Raji (cell line): Measurements from ENCODE around the gene CYB561.

Source experiments
- POLR2A ChIP-seq: IDR thresholded peaks from 2 replicates; pipeline ENCODE4 v1.6.1; 2011; ENCODE audit warnings: low read depth, low read length, control low read depth; ENCODE audit not compliant: insufficient read depth

Gene CYB561

DNA sequence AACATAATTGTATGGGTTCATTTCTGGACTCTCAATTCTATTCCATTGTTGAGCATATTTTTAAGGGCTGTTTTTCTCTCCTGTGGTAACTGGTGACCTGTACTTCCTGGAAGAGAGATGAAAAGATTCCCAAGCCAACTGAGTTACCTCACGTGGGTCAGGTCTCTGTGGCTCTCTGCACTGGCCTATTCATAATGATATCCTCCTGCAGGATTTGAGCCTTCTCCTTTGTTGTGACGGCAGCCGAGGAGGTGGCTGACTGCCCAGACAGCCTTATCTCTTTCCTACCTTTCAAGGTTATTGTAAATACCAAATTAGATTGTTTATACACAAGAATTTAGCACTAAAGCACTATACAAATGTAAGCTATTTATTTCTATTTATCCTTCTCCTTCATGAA, 28.1 kb upstream of the CYB561 start:
- TF ChIP-seq POLR2A: no peak

DNA sequence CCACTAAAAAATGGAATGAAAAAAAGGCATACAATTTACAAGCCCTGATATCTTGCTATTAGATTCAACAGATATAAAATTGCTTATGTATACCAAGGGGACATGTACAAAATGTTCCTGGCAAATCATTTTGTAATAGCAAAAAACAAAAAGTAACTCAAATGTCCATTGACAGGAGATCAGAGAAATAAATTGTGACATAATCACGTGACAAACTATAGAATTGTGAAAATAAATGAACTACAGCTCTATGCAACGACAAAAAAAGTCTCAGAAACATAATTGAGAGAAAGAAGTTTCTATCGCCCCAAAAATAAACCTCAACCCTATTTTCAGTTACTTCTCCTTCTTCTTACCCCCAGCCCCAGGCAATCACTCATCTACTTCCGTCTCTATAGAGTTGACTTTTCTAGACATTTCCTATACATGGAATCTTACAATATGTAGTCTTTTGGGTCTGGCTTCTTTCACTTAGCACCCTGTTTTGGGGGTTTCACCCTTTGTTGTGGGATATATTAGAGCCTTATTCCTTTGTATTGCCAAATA, 18.7 kb upstream of the CYB561 start:
- no peak for TF ChIP-seq POLR2A

DNA sequence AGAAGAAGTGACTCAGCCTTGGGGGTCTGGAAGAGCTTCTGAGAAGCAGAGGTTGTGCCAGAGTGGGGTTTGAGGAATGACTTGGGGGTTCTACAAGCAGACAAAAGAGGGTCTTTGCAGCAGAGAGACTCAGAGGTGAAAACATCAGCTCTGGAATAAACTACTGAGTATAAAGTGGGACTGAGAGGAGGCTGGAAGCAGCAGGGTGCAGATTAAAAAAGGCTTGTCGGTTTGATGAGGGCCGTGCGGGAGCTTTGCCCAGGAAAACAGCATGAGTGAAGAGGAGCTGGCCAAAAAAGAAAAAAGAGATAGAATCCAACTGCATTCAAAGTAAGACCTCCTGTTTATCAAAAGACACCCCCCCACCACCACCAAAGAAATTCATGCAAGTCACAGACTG, 17.7 kb upstream of the CYB561 start:
- TF ChIP-seq POLR2A: no peak

- no peak for TF ChIP-seq POLR2A
These were observed 13.9 kb upstream of the CYB561 start for GRCh38 chr17:63460018-63460417.

DNA sequence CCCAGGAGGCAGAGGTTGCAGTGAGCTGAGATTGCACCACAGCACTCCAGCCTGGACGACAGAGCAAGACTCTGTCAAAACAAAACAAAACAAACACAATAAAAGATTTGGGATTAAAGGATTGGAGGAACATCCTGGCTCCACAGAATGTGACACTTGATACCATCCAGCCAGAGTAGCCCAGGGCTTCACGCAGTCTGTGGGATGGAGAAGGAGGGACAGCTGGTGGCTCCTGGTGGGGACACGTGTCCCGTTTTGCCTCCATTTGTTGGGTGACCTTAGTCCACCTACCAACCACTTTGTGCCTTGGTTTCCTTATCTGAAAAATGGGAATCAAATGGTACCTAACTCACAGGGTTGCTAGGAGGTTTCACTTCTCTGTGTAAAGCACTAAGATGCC, 12.4 kb upstream of the CYB561 start:
- TF ChIP-seq POLR2A: no peak

GRCh38 chr17:63455417-63455816, 9.3 kb upstream of the CYB561 start:
- no peak for TF ChIP-seq POLR2A

DNA sequence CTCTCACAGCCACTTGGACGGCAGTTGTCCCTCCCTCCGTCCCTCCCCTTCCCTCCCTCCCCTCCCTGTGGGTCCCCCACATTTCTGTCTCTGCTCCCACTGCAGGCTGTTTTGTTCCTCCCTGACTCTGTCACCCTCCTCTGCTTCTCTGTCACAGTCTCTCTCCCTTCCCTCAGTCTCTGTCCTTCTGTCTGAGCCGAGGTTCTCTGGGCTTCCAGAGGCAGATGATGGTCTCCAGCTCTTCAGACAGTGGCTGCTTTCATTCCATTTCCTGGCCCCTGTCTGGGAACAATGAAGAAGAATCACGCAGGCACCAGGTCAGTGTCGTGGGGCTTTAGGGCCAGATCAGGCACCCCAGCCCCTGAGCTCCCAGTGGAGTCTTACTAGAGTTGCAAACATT, 8.8 kb upstream of the CYB561 start:
- TF ChIP-seq POLR2A: no peak

DNA sequence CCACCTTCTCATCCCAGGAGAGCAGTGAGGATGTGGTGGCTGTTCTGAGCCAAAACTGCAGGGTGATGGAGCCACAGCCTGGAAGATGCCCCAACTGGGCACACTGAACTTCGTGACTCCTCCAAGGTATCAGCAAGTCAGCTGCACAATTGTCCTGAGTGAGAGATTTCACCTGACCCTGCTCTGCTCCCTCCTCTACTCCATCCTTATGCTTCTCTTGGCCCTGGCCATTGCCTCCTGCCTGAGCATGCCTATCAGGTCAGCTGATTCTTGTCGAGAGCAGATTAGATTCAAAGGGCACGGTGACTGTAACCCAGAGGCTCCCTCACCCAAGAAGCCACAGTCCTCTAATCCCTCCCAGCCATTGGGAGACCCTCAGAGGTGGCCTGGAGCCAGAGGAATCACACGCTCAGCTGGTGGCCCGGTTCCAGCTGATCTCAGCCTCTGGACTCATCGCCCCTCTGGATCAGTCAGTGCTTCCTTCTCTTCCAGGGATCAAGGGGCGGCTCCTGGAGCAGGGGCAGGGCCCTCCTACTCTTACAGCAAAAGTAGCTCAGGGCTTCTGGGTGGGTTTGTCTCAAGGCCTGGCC, 7.0 kb upstream of the CYB561 start:
- no peak for TF ChIP-seq POLR2A

DNA sequence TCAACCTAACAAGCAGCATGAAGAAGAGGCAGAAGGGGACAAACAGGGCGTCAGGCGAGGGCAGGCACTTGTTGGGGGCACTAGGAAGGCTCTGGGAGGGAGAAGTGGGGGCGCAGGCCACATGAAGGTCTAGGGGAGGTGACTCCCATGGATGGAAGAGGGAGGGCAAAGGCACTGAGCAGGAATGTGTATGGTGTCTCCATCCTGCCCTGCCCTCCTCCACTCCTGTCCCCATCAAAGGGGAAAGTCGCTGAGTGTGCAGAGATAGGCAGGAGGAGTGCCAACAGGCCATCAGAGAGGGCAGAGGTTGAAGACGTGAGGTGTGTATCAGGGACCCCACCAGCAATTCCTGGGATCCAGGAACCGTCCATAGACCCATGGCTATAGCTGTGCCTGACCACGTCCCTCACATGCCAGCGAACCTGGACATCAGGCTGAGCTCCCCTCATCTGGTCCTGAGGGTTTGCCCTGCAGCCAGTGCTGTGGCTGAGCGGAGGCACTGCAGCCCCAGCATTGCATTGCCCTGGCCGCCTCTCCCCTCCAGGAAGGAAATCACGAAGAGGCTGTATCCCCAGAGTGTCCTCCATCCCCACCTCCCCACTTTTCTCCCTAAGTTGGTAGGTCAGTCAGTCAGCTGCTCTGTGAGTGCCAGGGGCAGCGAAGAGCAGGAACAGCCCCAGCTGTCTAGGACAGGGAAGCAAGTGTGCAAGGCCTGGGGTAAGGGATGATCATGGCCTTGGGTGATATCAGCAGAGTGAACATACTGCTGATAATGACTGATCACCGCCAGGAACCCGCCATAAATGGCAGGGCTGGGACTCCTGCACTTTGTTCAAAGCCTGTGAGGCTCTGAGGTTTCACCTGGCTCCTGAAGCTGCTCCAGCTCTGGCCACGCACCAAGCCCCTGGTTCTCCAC, 6.2 kb upstream of the CYB561 start:
- no peak for TF ChIP-seq POLR2A

GRCh38 chr17:63451150-63451549, 5.0 kb upstream of the CYB561 start:
- no peak for TF ChIP-seq POLR2A

- no peak for TF ChIP-seq POLR2A
These were observed 4.4 kb upstream of the CYB561 start for GRCh38 chr17:63450551-63450950.

DNA sequence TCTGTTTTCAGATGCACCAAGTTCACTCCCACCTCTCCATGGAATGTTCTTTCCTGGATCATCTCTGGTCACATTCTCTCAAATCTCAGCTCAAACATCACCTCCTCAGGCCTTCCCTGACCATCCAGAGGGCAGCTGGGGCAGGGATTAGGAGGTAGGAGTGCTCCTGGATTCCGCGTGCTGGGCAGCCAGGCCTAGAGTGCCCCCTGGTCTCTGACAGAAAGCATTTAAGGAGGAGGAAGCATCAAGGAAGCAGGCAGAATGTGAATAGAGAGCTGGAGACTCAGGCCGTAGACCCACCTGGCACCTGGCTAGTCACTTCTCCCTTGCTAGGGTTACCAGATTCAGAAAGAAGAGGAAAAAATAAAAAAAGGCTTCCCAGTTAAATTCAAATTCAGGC, 2.5 kb upstream of the CYB561 start:
- no peak for TF ChIP-seq POLR2A

DNA sequence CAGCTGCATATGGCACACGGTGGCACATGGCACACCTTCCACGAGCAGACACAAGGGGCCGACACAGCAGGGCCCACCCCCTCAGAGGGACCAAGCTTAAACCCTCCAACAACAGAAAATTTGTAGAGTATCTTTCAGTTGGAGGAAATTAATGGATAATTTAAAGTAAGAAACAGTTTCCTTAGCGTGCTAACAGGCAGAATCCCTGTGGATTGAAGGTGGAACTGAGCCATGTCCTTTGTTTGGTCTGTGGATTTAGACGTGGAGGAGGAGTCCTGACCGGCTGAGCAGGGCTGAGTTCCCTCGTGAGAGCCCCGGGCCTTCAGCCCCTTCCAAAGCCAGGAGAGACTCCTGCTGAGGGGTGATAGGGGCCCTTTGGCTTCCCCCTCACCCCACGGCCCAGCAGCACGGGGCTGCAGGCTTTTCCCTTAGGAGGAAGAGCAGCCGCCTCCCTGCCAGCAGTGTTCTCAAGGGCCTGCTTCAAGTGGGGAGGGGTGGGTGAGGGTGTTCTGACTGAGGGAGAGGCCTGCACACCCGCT, 1.4 kb upstream of the CYB561 start:
- no peak for TF ChIP-seq POLR2A

- no peak for TF ChIP-seq POLR2A
These were observed 806 bp upstream of the CYB561 start for GRCh38 chr17:63446753-63447470.

- no peak for TF ChIP-seq POLR2A
These were observed 544 bp downstream of the CYB561 start for GRCh38 chr17:63445571-63445953.
